ENCODE measurements around the gene PIK3R6. TPM values are rescaled to one million over a fixed set of nuclear protein-coding genes. Genes with fewer than 3 reads are reported as not detected.

PIK3R6 gene
- polyA plus RNA-seq (0.02 to 0.06 TPM (median 0.03 TPM) in 3 replicates), polyA minus RNA-seq (not detected in 3 replicates)
- polyA plus RNA-seq (2011; ENCODE audit: low read depth) = not detected
- polyA plus RNA-seq (2011; cell fraction: cytosol; rRNA removed) = not detected in 2 replicates
- polyA plus RNA-seq (2011; cell fraction: nucleus; rRNA removed) = 0.05 and 0.10 TPM in 2 replicates
- polyA plus RNA-seq (2012; ENCODE audit: low replicate concordance) = not detected in 2 replicates
- polyA minus RNA-seq (2011; cell fraction: cytosol; rRNA and poly(A)+ RNA removed) = not detected
- polyA minus RNA-seq (2011; cell fraction: nucleus; rRNA and poly(A)+ RNA removed) = not detected in 2 replicates

- H4K20me1 ChIP-seq (ENCODE audit: control insufficient read depth, extremely low read depth, insufficient read depth, low read length) = no peaks in the 10 kb centered on the region
- H3K4me1 ChIP-seq (ENCODE audit: control insufficient read depth, extremely low read depth, insufficient read depth, low read length) = peaks cover 4% of the 10 kb centered on the region
- dilution Hi-C loops (cut with MboI; ENCODE audit: extremely low pct_ligation_motif_present, low sequenced_read_pairs) = no loop called here
- H3K9me3 ChIP-seq (ENCODE audit: control insufficient read depth, low read depth, low read length) = no peaks in the 10 kb centered on the region
- H3K9ac ChIP-seq (ENCODE audit: control insufficient read depth, extremely low read depth, insufficient read depth, low read length) = no peak within 1 kb of the TSS
- H3K36me3 ChIP-seq (ENCODE audit: control insufficient read depth in 2 of 2, extremely low read depth in 1 of 2, insufficient read depth in 2 of 2, low read length in 2 of 2) = no peaks in the 10 kb centered on the region
- H3K4me2 ChIP-seq (ENCODE audit: control insufficient read depth, extremely low read depth, insufficient read depth, low read depth, low read length) = no peak within 1 kb of the TSS
- no peak within 1 kb of the TSS for H3K27ac ChIP-seq (ENCODE audit: control insufficient read depth, insufficient read depth, low read length)
- H3K4me3 ChIP-seq (ENCODE audit: control insufficient read depth in 2 of 3, extremely low read depth in 1 of 3, insufficient read depth in 2 of 3, low read depth in 1 of 3, low read length in 3 of 3) = no peak within 1 kb of the TSS
- no peak for FAIRE-seq
- H3K27me3 ChIP-seq (ENCODE audit: control insufficient read depth, extremely low read depth, insufficient read depth, low read length) = no peaks in the 10 kb centered on the region
- no peaks in the 10 kb centered on the region for H3K9me1 ChIP-seq (ENCODE audit: control insufficient read depth, extremely low read depth, insufficient read depth, low read length)
- no peak within 1 kb of the TSS for H2AFZ ChIP-seq (ENCODE audit: control insufficient read depth, low read length)
- no peaks in the 10 kb centered on the region for H3K79me2 ChIP-seq (ENCODE audit: control insufficient read depth, insufficient read depth, low read length)
- no peak for DNase-seq (ENCODE audit: low read depth, low spot score)
- no peak for TF ChIP-seq EZH2 (IDR thresholded peaks at IDR 0.05; ENCODE audit: low read length)
- TF ChIP-seq CTCF (optimal IDR thresholded peaks at IDR 0.05 in 1 of 3, IDR thresholded peaks at IDR 0.05 in 1 of 3, conservative IDR thresholded peaks at IDR 0.05 in 1 of 3; ENCODE audit: extremely low read depth in 1 of 3, insufficient read depth in 2 of 3, low read length in 3 of 3) = no peak
Measured at GRCh38 chr17:8867361-8867981, at the start of gene PIK3R6. PIK3R6 (minus strand) TSS chr17:8867674; CDS start chr17:8849794, 17,880 bp downstream.

GRCh38 chr17:8916466-8916865, 49.0 kb upstream of the PIK3R6 start:
- no peak overlapping the region for H3K4me3 ChIP-seq (ENCODE audit: control insufficient read depth in 2 of 3, extremely low read depth in 1 of 3, insufficient read depth in 2 of 3, low read depth in 1 of 3, low read length in 3 of 3)
- H3K9ac ChIP-seq (ENCODE audit: control insufficient read depth, extremely low read depth, insufficient read depth, low read length) = no peak overlapping the region
- no peaks in the 10 kb centered on the region for H3K27me3 ChIP-seq (ENCODE audit: control insufficient read depth, extremely low read depth, insufficient read depth, low read length)
- no peak overlapping the region for H3K27ac ChIP-seq (ENCODE audit: control insufficient read depth, insufficient read depth, low read length)
- no peaks in the 10 kb centered on the region for H4K20me1 ChIP-seq (ENCODE audit: control insufficient read depth, extremely low read depth, insufficient read depth, low read length)
- DNase-seq (ENCODE audit: low read depth, low spot score) (no peak), FAIRE-seq (no peak)
- no peak overlapping the region for H3K4me2 ChIP-seq (ENCODE audit: control insufficient read depth, extremely low read depth, insufficient read depth, low read depth, low read length)
- H3K9me3 ChIP-seq (ENCODE audit: control insufficient read depth, low read depth, low read length) = no peaks in the 10 kb centered on the region
- peaks cover 11% of the 10 kb centered on the region for H3K4me1 ChIP-seq (ENCODE audit: control insufficient read depth, extremely low read depth, insufficient read depth, low read length)
- no peaks in the 10 kb centered on the region for H3K9me1 ChIP-seq (ENCODE audit: control insufficient read depth, extremely low read depth, insufficient read depth, low read length)
- dilution Hi-C loops (cut with MboI; ENCODE audit: extremely low pct_ligation_motif_present, low sequenced_read_pairs) = no loop called here
- H3K36me3 ChIP-seq (ENCODE audit: control insufficient read depth in 2 of 2, extremely low read depth in 1 of 2, insufficient read depth in 2 of 2, low read length in 2 of 2) = no peaks in the 10 kb centered on the region
- H3K79me2 ChIP-seq (ENCODE audit: control insufficient read depth, insufficient read depth, low read length) = no peaks in the 10 kb centered on the region
- no peak overlapping the region for H2AFZ ChIP-seq (ENCODE audit: control insufficient read depth, low read length)
- TF ChIP-seq CTCF (optimal IDR thresholded peaks at IDR 0.05 in 1 of 3, IDR thresholded peaks at IDR 0.05 in 1 of 3, conservative IDR thresholded peaks at IDR 0.05 in 1 of 3; ENCODE audit: extremely low read depth in 1 of 3, insufficient read depth in 2 of 3, low read length in 3 of 3) (no peak), EZH2 (IDR thresholded peaks at IDR 0.05; ENCODE audit: low read length) (no peak)
